Activated CD4-positive, alpha-beta memory T cell treated with anti-CD3 and anti-CD28 coated beads for 36 hours (primary cell): ENCODE results near the gene TMEM41A. TPM values are rescaled to one million over a fixed set of nuclear protein-coding genes. Genes with fewer than 3 reads are reported as not detected.

Experiments used
- CTCF ChIA-PET: fragments of 350-600 bp; sonication (Branson Sonifier 250); formaldehyde crosslinking; loops from one replicate; lab custom pipeline; 2021; ENCODE audit warnings: antibody characterized with exemption, inconsistent platforms; lab: Charles Lee
- POLR2A ChIA-PET: fragments of 350-600 bp; sonication (Branson Sonifier 250); formaldehyde crosslinking; loops from one replicate; lab custom pipeline; 2021; ENCODE audit warnings: antibody characterized with exemption; lab: Charles Lee
- DNase-seq: peaks from one replicate; pipeline ENCODE4 v3.0.0-alpha.2; 2020
- H3K27ac Mint-ChIP-seq: one replicate; pipeline ENCODE4 v1.8.0; 2021; ENCODE audit warnings: mixed read lengths
- H3K27me3 Mint-ChIP-seq: one replicate; pipeline ENCODE4 v1.8.0; 2021; ENCODE audit warnings: mixed read lengths
- H3K36me3 Mint-ChIP-seq: one replicate; pipeline ENCODE4 v1.8.0; 2021; ENCODE audit warnings: mixed read lengths
- H3K4me1 Mint-ChIP-seq: one replicate; pipeline ENCODE4 v1.8.0; 2021; ENCODE audit warnings: low read depth, mixed read lengths
- H3K4me3 Mint-ChIP-seq: one replicate; pipeline ENCODE4 v1.8.0; 2021; ENCODE audit warnings: mild to moderate bottlenecking, mixed read lengths
- H3K9me3 Mint-ChIP-seq: one replicate; pipeline ENCODE4 v1.8.0; 2021; ENCODE audit warnings: mixed read lengths
- intact Hi-C: fragments of 100-400 bp; cut with micrococcal nuclease; formaldehyde crosslinking; loops from one replicate; pipeline ENCODE4 v1.15.1; 2023
- total RNA-seq, 2 experiments: library from RNA; stranded (reverse); gene quantifications; one replicate each; pipeline ENCODE4 v1.2.3, GENCODE V29; 2021

TMEM41A gene
- total RNA-seq, 2 experiments from 2014 or later = 16.2 to 16.8 TPM

DNA sequence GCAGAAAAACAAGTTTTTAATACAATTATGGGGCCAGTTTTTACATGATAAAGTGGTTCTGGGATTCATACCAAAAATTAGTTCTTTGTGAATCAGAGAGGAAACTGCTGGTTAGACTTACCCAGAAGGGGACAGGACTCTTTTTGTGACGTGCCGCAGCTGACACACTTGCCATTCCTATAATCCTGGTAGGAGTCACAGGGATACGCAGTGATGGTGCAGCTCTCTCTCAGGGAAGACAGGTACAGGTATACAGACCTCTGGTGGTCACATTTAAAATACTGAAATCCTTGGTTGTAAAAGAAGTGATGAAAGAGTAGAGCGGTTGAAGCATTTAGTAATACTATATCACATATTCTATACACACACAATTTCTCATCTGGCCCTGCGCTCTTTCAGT, 20.2 kb upstream of the TMEM41A start:
- DNase-seq = no peak
- no peaks in the 10 kb centered on the region for H3K9me3 Mint-ChIP-seq
- POLR2A ChIA-PET = no interaction called here
- H3K4me1 Mint-ChIP-seq = no peaks in the 10 kb centered on the region
- H3K36me3 Mint-ChIP-seq = no peaks in the 10 kb centered on the region
- no peak overlapping the region for H3K4me3 Mint-ChIP-seq
- intact Hi-C loops = no loop called here
- no peak overlapping the region for H3K27ac Mint-ChIP-seq
- CTCF ChIA-PET = no interaction called here
- peaks cover 14% of the 10 kb centered on the region for H3K27me3 Mint-ChIP-seq

- ChIA-PET CTCF (no interaction called here), POLR2A (no interaction called here)
- Mint-ChIP-seq H3K4me1 (no peaks in the 10 kb centered on the region), H3K4me3 (no peak overlapping the region), H3K27ac (no peak overlapping the region), H3K9me3 (no peaks in the 10 kb centered on the region), H3K27me3 (peaks cover 14% of the 10 kb centered on the region), H3K36me3 (no peaks in the 10 kb centered on the region)
- intact Hi-C loops = no loop called here
- no peak for DNase-seq
These were observed 18.7 kb upstream of the TMEM41A start for GRCh38 chr3:185517387-185518130.

DNA sequence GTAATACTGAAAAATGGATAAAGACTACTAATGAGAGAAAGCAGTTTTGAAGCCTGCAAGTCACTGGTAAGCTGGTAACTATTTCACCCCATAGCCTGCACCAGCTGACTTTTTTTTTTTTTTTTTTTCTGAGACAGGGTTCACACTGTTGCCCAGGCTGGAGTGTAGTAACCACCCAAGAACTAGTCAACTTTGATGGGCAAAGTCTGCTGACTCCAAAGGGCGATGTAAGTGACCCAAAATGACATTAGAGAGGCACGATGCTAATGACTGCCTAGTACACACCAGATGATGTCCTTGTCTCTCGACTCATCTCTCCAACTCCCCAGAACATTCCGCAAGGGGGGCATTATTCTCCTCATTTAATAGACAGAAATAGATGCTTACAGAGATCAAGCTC, 12.9 kb upstream of the TMEM41A start:
- Mint-ChIP-seq H3K4me3 (no peak overlapping the region), H3K36me3 (no peaks in the 10 kb centered on the region), H3K27ac (no peak overlapping the region), H3K4me1 (no peaks in the 10 kb centered on the region), H3K9me3 (no peaks in the 10 kb centered on the region), H3K27me3 (peaks cover 4% of the 10 kb centered on the region)
- no peak for DNase-seq
- ChIA-PET POLR2A (no interaction called here), CTCF (interaction anchor here (1.4 kb wide), 1 partner anchor 48 kb away, joined by 4 read pairs; no protein-coding TSS in a partner anchor)
- intact Hi-C loops = no loop called here

DNA sequence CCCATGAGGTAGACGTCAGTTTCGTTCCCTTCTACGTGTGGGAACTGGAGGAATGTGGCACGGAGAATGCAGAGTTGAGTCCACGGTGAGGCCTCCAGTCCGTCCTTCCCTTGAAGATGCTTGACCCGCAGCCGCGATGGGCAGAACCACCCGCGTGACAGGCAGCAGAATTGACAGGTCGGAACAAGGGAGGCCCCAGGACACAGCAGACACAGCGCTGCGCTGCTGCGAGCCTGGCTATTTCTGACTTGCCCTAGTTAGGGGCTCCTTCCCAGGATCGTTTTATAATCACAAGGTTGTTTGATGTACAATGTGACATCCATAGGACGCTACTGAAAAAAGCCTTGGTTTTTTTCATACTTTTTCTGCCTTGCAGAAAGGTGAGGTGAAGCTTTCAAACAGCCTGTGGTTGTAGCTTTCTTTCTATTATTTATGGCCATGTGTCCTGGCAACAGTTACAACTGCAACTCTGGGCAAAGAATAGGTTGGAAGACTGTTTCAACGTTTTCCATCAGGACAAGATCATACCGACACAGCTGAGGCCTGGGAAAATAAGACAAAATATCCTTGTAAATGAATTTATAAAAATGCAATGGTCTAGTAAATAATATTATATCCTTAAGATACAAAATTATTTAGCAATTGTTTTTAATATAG, 9.6 kb upstream of the TMEM41A start:
- POLR2A ChIA-PET = no interaction called here
- CTCF ChIA-PET = interaction anchor here (1.3 to 1.8 kb wide), 2 partner anchors 10 to 51 kb away, joined by 3 to 4 read pairs; partner anchors contain the start of gene TMEM41A
- intact Hi-C loops = no loop called here
- no peak for DNase-seq
- H3K9me3 Mint-ChIP-seq = no peaks in the 10 kb centered on the region
- no peaks in the 10 kb centered on the region for H3K4me1 Mint-ChIP-seq
- H3K27me3 Mint-ChIP-seq = peaks cover 3% of the 10 kb centered on the region
- H3K27ac Mint-ChIP-seq = no peak overlapping the region
- no peak overlapping the region for H3K4me3 Mint-ChIP-seq
- H3K36me3 Mint-ChIP-seq = no peaks in the 10 kb centered on the region

- no peaks in the 10 kb centered on the region for H3K36me3 Mint-ChIP-seq
- ChIA-PET POLR2A (no interaction called here), CTCF (interaction anchor here (1.3 to 1.8 kb wide), 2 partner anchors 9 to 52 kb away, joined by 3 to 4 read pairs; partner anchors contain the start of gene TMEM41A)
- intact Hi-C loops = no loop called here
- no peak for DNase-seq
- no peaks in the 10 kb centered on the region for H3K4me1 Mint-ChIP-seq
- no peaks in the 10 kb centered on the region for H3K9me3 Mint-ChIP-seq
- H3K4me3 Mint-ChIP-seq = no peak overlapping the region
- H3K27ac Mint-ChIP-seq = no peak overlapping the region
- peaks cover 3% of the 10 kb centered on the region for H3K27me3 Mint-ChIP-seq
These were observed 9.0 kb upstream of the TMEM41A start for GRCh38 chr3:185507883-185508282.

GRCh38 chr3:185504636-185505035, 5.8 kb upstream of the TMEM41A start:
- DNase-seq = no peak
- Mint-ChIP-seq H3K27me3 (peaks cover 5% of the 10 kb centered on the region), H3K36me3 (no peaks in the 10 kb centered on the region), H3K4me1 (no peaks in the 10 kb centered on the region), H3K4me3 (no peak overlapping the region), H3K27ac (no peak overlapping the region), H3K9me3 (no peaks in the 10 kb centered on the region)
- intact Hi-C loops = no loop called here
- ChIA-PET CTCF (no interaction called here), POLR2A (no interaction called here)

GRCh38 chr3:185503521-185503920, 4.7 kb upstream of the TMEM41A start:
- intact Hi-C loops = no loop called here
- POLR2A ChIA-PET = no interaction called here
- Mint-ChIP-seq H3K36me3 (no peaks in the 10 kb centered on the region), H3K4me3 (no peak overlapping the region), H3K27ac (no peak overlapping the region), H3K27me3 (peaks cover 5% of the 10 kb centered on the region), H3K4me1 (peaks cover 5% of the 10 kb centered on the region), H3K9me3 (no peaks in the 10 kb centered on the region)
- DNase-seq = no peak
- CTCF ChIA-PET = no interaction called here

DNA sequence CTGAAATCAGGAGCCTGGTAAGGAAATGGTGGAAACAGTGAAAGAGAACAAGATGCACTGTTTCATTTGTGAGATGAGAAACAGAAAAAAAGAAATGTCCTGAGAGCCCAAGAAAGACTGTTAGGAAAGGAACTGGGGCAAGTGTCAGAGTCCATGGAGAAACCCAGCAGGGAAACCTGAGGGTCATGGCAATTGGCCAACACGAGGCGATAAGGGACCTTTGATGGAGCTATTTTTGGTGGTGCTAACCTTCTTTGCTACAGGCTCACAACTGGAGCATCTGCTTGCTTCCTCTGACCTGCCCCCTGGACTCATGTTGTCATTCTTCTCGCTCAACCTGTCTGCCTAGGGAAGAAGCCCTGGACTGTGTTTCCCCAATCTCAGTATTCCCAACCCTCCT, 4.2 kb upstream of the TMEM41A start:
- Mint-ChIP-seq H3K9me3 (no peaks in the 10 kb centered on the region), H3K4me1 (peaks cover 5% of the 10 kb centered on the region), H3K27me3 (peaks cover 5% of the 10 kb centered on the region), H3K36me3 (no peaks in the 10 kb centered on the region), H3K27ac (no peak overlapping the region), H3K4me3 (no peak overlapping the region)
- DNase-seq = no peak
- ChIA-PET POLR2A (no interaction called here), CTCF (no interaction called here)
- intact Hi-C loops = no loop called here

- Mint-ChIP-seq H3K4me3 (no peak overlapping the region), H3K9me3 (no peaks in the 10 kb centered on the region), H3K27ac (no peak overlapping the region), H3K27me3 (no peaks in the 10 kb centered on the region), H3K4me1 (no peaks in the 10 kb centered on the region), H3K36me3 (peaks cover 46% of the 10 kb centered on the region)
- no peak for DNase-seq
- intact Hi-C loops = no loop called here
- ChIA-PET CTCF (no interaction called here), POLR2A (no interaction called here)
These were observed 8.6 kb downstream of the TMEM41A start for GRCh38 chr3:185490241-185490640.

DNA sequence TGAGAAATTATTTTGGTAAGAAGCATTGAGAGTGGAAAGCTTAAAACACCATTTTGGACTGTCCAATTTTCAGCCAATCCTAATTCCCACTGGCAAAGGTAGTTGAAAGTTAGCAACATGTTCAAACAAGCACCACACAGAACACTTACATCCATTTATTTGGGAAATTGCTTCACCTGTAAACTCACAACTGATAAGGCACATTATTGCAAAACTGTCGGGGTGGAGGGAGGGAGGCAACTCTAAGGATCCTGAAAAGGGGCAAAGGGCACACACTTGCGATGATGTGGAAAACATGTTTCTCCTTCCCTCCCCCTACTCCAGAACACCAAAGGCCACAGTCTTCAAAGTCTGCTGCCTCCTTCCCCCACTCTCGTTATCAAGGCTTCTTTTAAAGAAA, 9.4 kb downstream of the TMEM41A start:
- peaks cover 42% of the 10 kb centered on the region for H3K36me3 Mint-ChIP-seq
- no peaks in the 10 kb centered on the region for H3K9me3 Mint-ChIP-seq
- H3K4me1 Mint-ChIP-seq = no peaks in the 10 kb centered on the region
- ChIA-PET CTCF (no interaction called here), POLR2A (no interaction called here)
- no peaks in the 10 kb centered on the region for H3K27me3 Mint-ChIP-seq
- intact Hi-C loops = no loop called here
- H3K4me3 Mint-ChIP-seq = no peak overlapping the region
- no peak overlapping the region for H3K27ac Mint-ChIP-seq
- no peak for DNase-seq

- POLR2A ChIA-PET = interaction anchor here (0.5 kb wide), 1 partner anchor 174 kb away, joined by 6 read pairs; no protein-coding TSS in a partner anchor
- Mint-ChIP-seq H3K27ac (no peak overlapping the region), H3K9me3 (no peaks in the 10 kb centered on the region), H3K4me3 (no peak overlapping the region), H3K36me3 (peaks cover 38% of the 10 kb centered on the region), H3K4me1 (peaks cover under 1% of the 10 kb centered on the region), H3K27me3 (no peaks in the 10 kb centered on the region)
- intact Hi-C loops = no loop called here
- CTCF ChIA-PET = interaction anchor here (1.4 kb wide), 1 partner anchor 71 kb away, joined by 3 read pairs; no protein-coding TSS in a partner anchor
- DNase-seq = no peak
These were observed 10.4 kb downstream of the TMEM41A start for GRCh38 chr3:185488465-185488864.

GRCh38 chr3:185486394-185486793, 12.4 kb downstream of the TMEM41A start:
- Mint-ChIP-seq H3K9me3 (no peaks in the 10 kb centered on the region), H3K4me3 (no peak overlapping the region), H3K4me1 (peaks cover 6% of the 10 kb centered on the region), H3K36me3 (peaks cover 48% of the 10 kb centered on the region), H3K27ac (no peak overlapping the region), H3K27me3 (no peaks in the 10 kb centered on the region)
- ChIA-PET CTCF (interaction anchor here (0.6 to 1.3 kb wide), 2 partner anchors 73 to 174 kb away, joined by 3 read pairs; no protein-coding TSS in a partner anchor), POLR2A (no interaction called here)
- intact Hi-C loops = no loop called here
- DNase-seq = no peak
